PC-3 (cell line): Measurements from ENCODE around the gene GDF2.

Experiments used
- CTCF ChIP-seq: fragments of 300-600 bp; sonication (generic); conservative IDR thresholded peaks from 2 replicates; pipeline ENCODE4 v1.5.1; 2017; ENCODE audit warnings: antibody characterized with exemption, low read depth, mild to moderate bottlenecking, low read length
- EZH2 ChIP-seq: fragments of 300-600 bp; sonication (generic); IDR thresholded peaks from one replicate; pipeline ENCODE4 v1.6.1; 2017; ENCODE audit warnings: antibody characterized with exemption, mild to moderate bottlenecking, low read length; ENCODE audit not compliant: unreplicated experiment
- EZH2phosphoT487 ChIP-seq: fragments of 300-600 bp; sonication (generic); IDR thresholded peaks from 2 replicates; pipeline ENCODE4 v1.6.1; 2018; ENCODE audit warnings: mild to moderate bottlenecking, antibody characterized with exemption, low read length, borderline replicate concordance

- no peak for TF ChIP-seq CTCF
- TF ChIP-seq EZH2 = no peak
- no peak for TF ChIP-seq EZH2phosphoT487
Measured at GRCh38 chr10:47300429-47300931, 21.8 kb upstream of the GDF2 start.
